ENCODE measurements around the gene IL1R2. TPM values are rescaled to one million over a fixed set of nuclear protein-coding genes. Genes with fewer than 3 reads are reported as not detected.

The IL1R2 gene
- total RNA-seq, 1 donor from 2014 or later, result 1.4 TPM

- intact Hi-C loops (cut with DNase I), result no loop called here
- ATAC-seq (ENCODE audit: poor library complexity) (no peak), DNase-seq (no peak)
These were observed 38.7 kb downstream of the IL1R2 start for GRCh38 chr2:102030502-102030854.

GRCh38 chr2:102030855-102031527, 39.2 kb downstream of the IL1R2 start:
- no peak for ATAC-seq (ENCODE audit: poor library complexity)
- DNase-seq, result no peak
- intact Hi-C loops (cut with DNase I), result no loop called here

DNA sequence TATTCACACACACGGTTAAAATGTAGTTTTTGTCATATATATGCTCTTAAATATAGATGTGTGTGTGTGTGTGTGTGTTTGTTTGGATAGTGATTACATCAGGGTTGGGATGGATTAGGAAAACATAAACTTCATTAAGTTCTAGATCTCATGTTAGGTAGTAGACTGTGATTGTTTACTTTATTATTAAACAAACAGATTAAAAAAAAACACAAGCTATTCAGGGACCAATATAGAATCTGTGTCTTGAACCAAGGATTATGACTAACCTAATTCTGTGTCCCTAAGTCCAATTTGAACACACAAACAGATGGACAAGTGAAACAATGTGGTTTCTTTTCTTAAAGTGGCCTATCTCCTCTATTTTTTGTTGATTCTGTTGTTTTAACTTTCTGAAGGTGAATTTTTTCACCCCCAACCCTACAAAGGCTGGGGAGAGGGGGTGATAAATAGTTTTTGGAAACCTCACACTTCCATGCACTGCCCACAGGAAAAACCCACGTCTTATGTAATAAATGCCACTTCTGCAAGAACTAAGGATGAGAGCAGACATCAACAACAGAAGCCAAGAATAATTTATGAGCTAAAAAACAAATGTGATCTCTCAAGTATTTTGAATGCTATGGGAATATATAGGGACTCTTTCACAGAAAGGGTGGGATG, 40.7 kb downstream of the IL1R2 start:
- ATAC-seq (ENCODE audit: poor library complexity) (no peak), DNase-seq (no peak)
- intact Hi-C loops (cut with DNase I), result no loop called here

DNA sequence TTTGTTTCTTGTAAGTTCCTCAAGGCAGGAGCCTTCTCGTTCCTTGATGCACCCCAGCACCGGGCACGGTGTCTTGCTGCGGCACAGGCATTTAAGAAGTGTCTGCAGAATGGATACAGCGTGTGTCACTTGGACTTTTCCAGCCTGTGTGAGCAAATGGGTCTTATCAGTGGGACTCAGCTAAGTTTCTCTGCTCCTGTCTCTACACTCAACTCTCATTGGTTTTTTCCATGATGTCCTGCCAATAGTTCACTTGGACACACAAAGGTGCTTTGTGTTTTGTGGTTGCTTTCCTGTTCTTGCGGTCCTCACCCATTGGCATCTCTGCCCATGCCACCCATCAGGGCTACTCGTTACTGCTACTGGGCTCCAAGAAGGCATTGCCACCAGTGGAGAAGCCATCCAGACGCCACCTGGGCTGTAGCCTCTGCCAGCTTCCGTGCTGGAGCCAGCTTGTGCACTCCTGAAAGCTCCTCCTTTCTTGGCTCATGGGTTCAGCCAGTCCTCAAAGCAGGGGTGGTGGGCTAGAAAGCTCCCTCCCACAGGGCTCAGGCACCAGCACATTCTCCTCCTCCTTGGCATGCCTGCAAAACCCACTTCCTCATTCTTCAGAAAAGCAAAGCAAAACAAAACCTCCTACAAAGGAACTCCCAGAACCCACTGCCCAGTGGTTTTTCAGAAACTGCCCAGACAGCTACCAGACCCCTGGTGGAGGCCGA, 41.4 kb downstream of the IL1R2 start:
- intact Hi-C loops (cut with DNase I), result no loop called here
- DNase-seq (peak; percentile 57), ATAC-seq (ENCODE audit: poor library complexity) (peak; percentile 63)

- DNase-seq (no peak), ATAC-seq (ENCODE audit: poor library complexity) (peak; percentile 13)
- intact Hi-C loops (cut with DNase I), result no loop called here
These were observed 42.3 kb downstream of the IL1R2 start for GRCh38 chr2:102033750-102034682.

GRCh38 chr2:102034683-102035548, 43.2 kb downstream of the IL1R2 start:
- DNase-seq, result no peak
- intact Hi-C loops (cut with DNase I), result no loop called here
- no peak for ATAC-seq (ENCODE audit: poor library complexity)

DNA sequence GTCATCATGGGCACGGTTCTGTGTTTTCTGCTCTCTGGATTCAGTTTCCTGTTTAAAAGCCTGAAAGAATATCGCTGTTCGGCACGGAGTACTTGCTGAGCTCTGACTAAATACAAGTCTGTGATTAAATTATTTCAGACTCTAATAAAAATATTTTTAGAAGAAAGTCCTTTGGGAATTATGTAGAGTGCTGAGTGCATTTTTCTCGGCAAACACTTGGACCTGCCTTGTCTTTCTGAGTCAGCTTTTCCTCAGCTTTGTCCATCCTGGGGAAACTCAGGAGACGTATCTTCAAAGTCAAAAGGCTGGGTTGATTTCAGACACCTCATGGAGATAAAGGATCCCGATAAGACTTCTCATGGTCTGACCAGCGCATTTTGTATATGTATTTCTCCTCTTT, 45.9 kb downstream of the IL1R2 start:
- intact Hi-C loops (cut with DNase I), result no loop called here
- ATAC-seq (ENCODE audit: poor library complexity), result peak; percentile 62
- no peak for DNase-seq

- ATAC-seq (ENCODE audit: poor library complexity) (no peak), DNase-seq (no peak)
- intact Hi-C loops (cut with DNase I), result no loop called here
These were observed 48.5 kb downstream of the IL1R2 start for GRCh38 chr2:102040229-102040628.

DNA sequence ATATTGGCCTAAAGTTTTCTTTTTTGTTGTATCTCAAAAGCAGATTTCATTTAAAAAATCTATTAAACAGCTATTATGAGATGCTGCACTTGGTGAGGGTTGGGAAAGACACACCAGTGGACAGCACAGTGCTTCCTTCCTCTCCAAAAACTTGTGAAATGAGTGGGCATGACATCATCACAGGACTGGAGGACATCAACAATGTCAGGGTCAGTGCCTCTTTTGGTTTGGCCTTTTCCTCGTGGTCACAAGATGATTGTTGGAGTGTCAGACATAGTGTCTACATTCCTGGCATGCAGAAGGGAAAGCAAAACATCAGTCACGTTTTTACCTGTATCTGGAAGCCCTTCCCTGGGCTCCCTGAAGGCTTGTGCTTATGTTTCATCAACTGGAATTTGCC, 49.6 kb downstream of the IL1R2 start:
- peak; percentile 62 for ATAC-seq (ENCODE audit: poor library complexity)
- intact Hi-C loops (cut with DNase I), result no loop called here
- DNase-seq, result no peak

GRCh38 chr2:102042196-102043081, 50.7 kb downstream of the IL1R2 start:
- intact Hi-C loops (cut with DNase I), result no loop called here
- DNase-seq (no peak), ATAC-seq (ENCODE audit: poor library complexity) (no peak)

DNA sequence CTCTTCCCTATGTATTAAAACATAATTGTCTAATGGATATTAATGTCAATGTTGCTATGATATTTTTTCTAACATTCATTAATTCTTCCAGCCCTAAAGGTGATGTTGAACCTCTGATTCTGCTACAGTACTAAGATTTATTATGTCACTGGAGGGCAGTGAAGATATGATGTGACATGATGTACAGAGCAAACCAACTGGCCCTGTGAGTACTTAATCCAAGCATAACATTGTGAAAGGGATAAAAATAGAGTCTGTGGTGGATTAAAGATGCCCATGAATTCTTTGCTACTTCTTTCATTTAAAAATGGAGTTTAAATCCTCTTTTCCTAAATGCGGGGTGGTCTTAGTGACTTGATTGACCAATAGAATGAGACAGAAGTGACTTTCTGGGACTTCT, 51.8 kb downstream of the IL1R2 start:
- no peak for DNase-seq
- intact Hi-C loops (cut with DNase I), result no loop called here
- ATAC-seq (ENCODE audit: poor library complexity), result no peak

- intact Hi-C loops (cut with DNase I), result no loop called here
- DNase-seq (no peak), ATAC-seq (ENCODE audit: poor library complexity) (no peak)
These were observed 52.6 kb downstream of the IL1R2 start for GRCh38 chr2:102044235-102044896.

DNA sequence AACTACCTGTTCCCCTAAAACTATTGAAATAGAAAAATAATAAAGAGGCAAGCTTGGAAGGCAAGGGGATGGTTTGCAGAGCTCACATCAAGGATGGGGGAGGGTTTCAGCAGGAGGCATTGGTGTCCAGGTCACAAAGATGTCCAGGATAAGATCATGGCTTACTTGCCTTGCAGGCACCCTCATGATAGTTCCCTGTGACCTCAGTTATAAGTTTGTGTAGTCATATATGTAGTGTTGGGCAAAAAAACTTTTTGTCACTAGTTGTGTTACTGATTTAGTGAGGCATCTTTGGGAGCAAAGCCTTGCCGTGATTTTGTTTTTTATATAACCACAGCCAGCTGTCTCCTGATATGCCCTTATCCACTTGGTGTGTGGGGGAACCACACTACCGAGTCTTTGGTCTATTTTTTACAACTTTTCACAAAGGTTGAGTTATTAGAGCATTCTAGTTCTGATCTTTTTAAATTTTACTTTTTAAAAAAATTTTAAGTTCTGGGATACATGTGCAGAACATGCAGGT, 53.3 kb downstream of the IL1R2 start:
- ATAC-seq (ENCODE audit: poor library complexity) (no peak), DNase-seq (no peak)
- intact Hi-C loops (cut with DNase I), result no loop called here

DNA sequence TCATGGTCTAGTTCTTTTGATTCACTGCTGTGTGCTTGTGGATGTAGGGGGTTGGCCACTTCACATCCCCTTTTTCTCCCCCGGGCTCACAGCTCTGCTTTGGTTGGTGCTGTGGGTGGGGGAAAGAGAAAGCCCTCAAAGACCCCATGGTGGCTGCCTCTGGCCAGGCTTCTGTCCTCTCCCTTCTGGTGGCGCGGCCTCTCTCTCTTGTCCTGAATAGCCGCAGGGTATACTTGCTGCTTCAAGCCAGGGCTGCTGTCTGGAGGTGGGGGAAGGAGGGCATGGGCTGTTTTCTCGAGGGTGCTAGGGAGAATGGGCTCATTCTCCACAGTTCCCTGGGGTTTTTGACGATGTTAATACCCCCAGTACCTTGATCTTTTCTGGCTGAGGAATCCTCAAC, 53.9 kb downstream of the IL1R2 start:
- intact Hi-C loops (cut with DNase I), result no loop called here
- ATAC-seq (ENCODE audit: poor library complexity) (no peak), DNase-seq (no peak)

GRCh38 chr2:102046135-102046986, 54.6 kb downstream of the IL1R2 start:
- ATAC-seq (ENCODE audit: poor library complexity), result no peak
- DNase-seq, result no peak
- intact Hi-C loops (cut with DNase I), result no loop called here

DNA sequence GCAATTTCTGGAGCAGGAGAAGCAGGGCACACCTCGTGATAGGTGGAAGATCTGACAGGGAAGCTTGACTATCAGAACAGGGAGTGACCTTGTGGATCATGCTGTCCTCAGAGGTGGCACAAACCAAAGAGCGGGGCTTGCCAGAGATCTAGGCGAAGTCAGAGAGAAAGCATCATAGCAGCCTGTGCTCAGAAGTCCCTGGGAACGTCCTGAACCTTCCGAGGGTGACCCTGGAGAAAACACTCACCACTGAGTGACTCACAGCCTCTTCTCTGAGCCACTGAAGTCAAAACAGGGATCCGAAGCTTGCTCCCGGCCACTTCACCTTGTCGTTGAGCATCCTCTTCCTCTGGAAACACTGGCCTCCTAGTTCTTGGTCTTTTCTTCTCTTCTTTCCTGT, 56.7 kb downstream of the IL1R2 start:
- no peak for ATAC-seq (ENCODE audit: poor library complexity)
- no peak for DNase-seq
- intact Hi-C loops (cut with DNase I), result no loop called here

All from Right ventricle myocardium superior (tissue), 1 donor.